DLD1 (cell line): ENCODE measurements around the gene SPOCK1.

Experiments used
- in situ Hi-C: cut with HindIII; loops from 2 replicates; pipeline ENCODE4 v1.10.0; 2017; ENCODE audit warnings: low sequenced_read_pairs

The SPOCK1 gene

GRCh38 chr5:137446615-137447014 is 52.5 kb downstream of the SPOCK1 start:
- in situ Hi-C loops: no loop called here

- in situ Hi-C loops: no loop called here
Measured at GRCh38 chr5:137446151-137446550, 53.0 kb downstream of the SPOCK1 start.

- in situ Hi-C loops: no loop called here
Measured at GRCh38 chr5:137442660-137443059, 56.5 kb downstream of the SPOCK1 start.

- in situ Hi-C loops: no loop called here
Measured at GRCh38 chr5:137441476-137441875, 57.6 kb downstream of the SPOCK1 start.

- in situ Hi-C loops: no loop called here
Measured at GRCh38 chr5:137440795-137441194, 58.3 kb downstream of the SPOCK1 start.

- in situ Hi-C loops: no loop called here
Measured at GRCh38 chr5:137439645-137440044, 59.5 kb downstream of the SPOCK1 start.

- in situ Hi-C loops: no loop called here
Measured at GRCh38 chr5:137438932-137439331, 60.2 kb downstream of the SPOCK1 start.

GRCh38 chr5:137437774-137438173 is 61.4 kb downstream of the SPOCK1 start:
- in situ Hi-C loops: no loop called here

GRCh38 chr5:137433539-137433938 is 65.6 kb downstream of the SPOCK1 start:
- in situ Hi-C loops: loop anchor here (5.0 kb wide), 1 partner anchor 34 kb away; no protein-coding TSS in a partner anchor

GRCh38 chr5:137432376-137432775 is 66.8 kb downstream of the SPOCK1 start:
- in situ Hi-C loops: loop anchor here (5.0 kb wide), 1 partner anchor 35 kb away; no protein-coding TSS in a partner anchor

- in situ Hi-C loops: loop anchor here (5.0 kb wide), 1 partner anchor 36 kb away; no protein-coding TSS in a partner anchor
Measured at GRCh38 chr5:137431051-137431450, 68.1 kb downstream of the SPOCK1 start.

- in situ Hi-C loops: no loop called here
Measured at GRCh38 chr5:137415231-137415681, 83.9 kb downstream of the SPOCK1 start.

GRCh38 chr5:137414112-137414755 is 84.9 kb downstream of the SPOCK1 start:
- in situ Hi-C loops: no loop called here

GRCh38 chr5:137412136-137412535 is 87.0 kb downstream of the SPOCK1 start:
- in situ Hi-C loops: no loop called here

- in situ Hi-C loops: no loop called here
Measured at GRCh38 chr5:137410234-137411010, 88.7 kb downstream of the SPOCK1 start.

- in situ Hi-C loops: no loop called here
Measured at GRCh38 chr5:137409736-137410135, 89.4 kb downstream of the SPOCK1 start.

- in situ Hi-C loops: no loop called here
Measured at GRCh38 chr5:137407090-137407489, 92.0 kb downstream of the SPOCK1 start.

GRCh38 chr5:137405393-137405792 is 93.7 kb downstream of the SPOCK1 start:
- in situ Hi-C loops: no loop called here

- in situ Hi-C loops: no loop called here
Measured at GRCh38 chr5:137403869-137404268, 95.3 kb downstream of the SPOCK1 start.

GRCh38 chr5:137402436-137403187 is 96.5 kb downstream of the SPOCK1 start:
- in situ Hi-C loops: no loop called here

GRCh38 chr5:137401946-137402345 is 97.2 kb downstream of the SPOCK1 start:
- in situ Hi-C loops: no loop called here
